Endothelial cell of umbilical vein (primary cell): ENCODE measurements around the gene ARMC8. TPM values are rescaled to one million over a fixed set of nuclear protein-coding genes. Genes with fewer than 3 reads are reported as not detected.

Experiments
- BruUV-seq: library from RNA; stranded (reverse); fragments of 400-500 nt; replicated peaks from 2 replicates; lab custom pipeline; 2021; lab: Mats Ljungman, UMichigan
- CTCF ChIA-PET: fragments of 300-600, 350-600 bp; sonication (Branson Sonifier 250); formaldehyde crosslinking; loops from one replicate; lab custom pipeline; 2021; ENCODE audit warnings: antibody characterized with exemption, inconsistent platforms; lab: Charles Lee
- POLR2A ChIA-PET: fragments of 300-600, 350-600 bp; sonication (Branson Sonifier 250); formaldehyde crosslinking; loops from one replicate; lab custom pipeline; 2021; ENCODE audit warnings: antibody characterized with exemption, inconsistent platforms; lab: Charles Lee
- DNase-seq: peaks from one replicate; pipeline ENCODE4 v3.0.0-alpha.2; 2011; ENCODE audit warnings: low read depth, low spot score
- FAIRE-seq: peaks from 2 replicates; lab custom pipeline; 2011; peaks lifted over from hg19 to GRCh38; lab: Jason Lieb, UNC
- H2AFZ ChIP-seq: 2 replicates; pipeline ENCODE4 v1.6.0; 2012; ENCODE audit warnings: low read depth, low read length, control low read depth, inconsistent platforms
- H3K27ac ChIP-seq: 2 replicates; pipeline ENCODE4 v1.5.1; 2011; ENCODE audit warnings: low read depth, mild to moderate bottlenecking, control low read depth, low read length, moderate library complexity; ENCODE audit not compliant: insufficient read depth
- H3K27me3 ChIP-seq, 2 experiments: 2 replicates each; pipeline versions ENCODE4 v1.6.0 to v1.6.1; 2011; ENCODE audit warnings: low read length in 2 of 2, mixed read lengths in 1 of 2; ENCODE audit not compliant: control insufficient read depth in 2 of 2, insufficient read depth in 2 of 2
- H3K36me3 ChIP-seq, 2 experiments: 2 replicates in 1 of 2; 3 replicates in 1 of 2; pipeline ENCODE4 v1.5.1; 2011; ENCODE audit warnings: low read length in 2 of 2, mild to moderate bottlenecking in 1 of 2, moderate library complexity in 1 of 2; ENCODE audit not compliant: control insufficient read depth in 2 of 2, insufficient read depth in 2 of 2; ENCODE audit errors: extremely low read depth in 1 of 2
- H3K4me1 ChIP-seq: 3 replicates; pipeline ENCODE4 v1.5.1; 2011; ENCODE audit warnings: mild to moderate bottlenecking, low read length; ENCODE audit not compliant: control insufficient read depth, insufficient read depth; ENCODE audit errors: extremely low read depth
- H3K4me2 ChIP-seq: 2 replicates; pipeline ENCODE4 v1.6.1; 2011; ENCODE audit warnings: low read length, control low read depth, mixed read lengths; ENCODE audit not compliant: insufficient read depth
- H3K4me3 ChIP-seq, 3 experiments: fragments of 200-600 bp in 1 of 3; sonication (generic), shearing (Covaris generic) in 1 of 3; replicated peaks in 1 of 3; 2 replicates each; pipeline ENCODE4 v1.5.1; 2011 to 2016; ENCODE audit warnings: control low read depth in 3 of 3, low read length in 3 of 3, mild to moderate bottlenecking in 2 of 3, inconsistent platforms in 1 of 3, low read depth in 1 of 3, moderate library complexity in 1 of 3; ENCODE audit not compliant: insufficient read depth in 1 of 3
- H3K79me2 ChIP-seq: 2 replicates; pipeline ENCODE4 v1.6.0; 2012; ENCODE audit warnings: low read length, inconsistent platforms; ENCODE audit not compliant: control insufficient read depth, insufficient read depth
- H3K9ac ChIP-seq: replicated peaks from 2 replicates; pipeline ENCODE3; 2011; ENCODE audit warnings: low read length, control low read depth; ENCODE audit not compliant: insufficient read depth; ENCODE audit errors: extremely low read depth
- H3K9me1 ChIP-seq: replicated peaks from 3 replicates; pipeline ENCODE4 v1.6.0; 2011; ENCODE audit warnings: mild to moderate bottlenecking, low read length; ENCODE audit not compliant: control insufficient read depth, insufficient read depth; ENCODE audit errors: extremely low read depth
- H3K9me3 ChIP-seq: replicated peaks from 2 replicates; pipeline ENCODE4 v1.5.1; 2012; ENCODE audit warnings: low read length, inconsistent platforms; ENCODE audit not compliant: control insufficient read depth, insufficient read depth
- H4K20me1 ChIP-seq: replicated peaks from 2 replicates; pipeline ENCODE3; 2011; ENCODE audit warnings: mild to moderate bottlenecking, low read length; ENCODE audit not compliant: control insufficient read depth, insufficient read depth; ENCODE audit errors: extremely low read depth
- CTCF ChIP-seq, 2 donors: IDR thresholded peaks; 1 replicate in 1 of 2; 2 replicates in 1 of 2; pipeline ENCODE4 v1.5.1; 2011; ENCODE audit warnings: low read length in 2 of 2, mild to moderate bottlenecking in 2 of 2, moderate library complexity in 2 of 2, control low read depth in 1 of 2, inconsistent platforms in 1 of 2, low read depth in 1 of 2; ENCODE audit not compliant: insufficient read depth in 1 of 2; ENCODE audit errors: extremely low read depth in 1 of 2
- EZH2 ChIP-seq: IDR thresholded peaks from 2 replicates; pipeline ENCODE4 v1.6.1; 2012; ENCODE audit warnings: borderline replicate concordance, low read depth, mild to moderate bottlenecking, moderate library complexity, low read length, inconsistent platforms; ENCODE audit not compliant: severe bottlenecking
- FOS ChIP-seq: IDR thresholded peaks from 2 replicates; pipeline ENCODE4 v1.6.1; 2011; ENCODE audit warnings: mild to moderate bottlenecking, low read length, moderate library complexity, borderline replicate concordance; ENCODE audit not compliant: insufficient read depth
- GATA2 ChIP-seq: IDR thresholded peaks from 2 replicates; pipeline ENCODE4 v1.7.0; 2011; ENCODE audit warnings: low read depth, mild to moderate bottlenecking, moderate library complexity, mixed read lengths, low read length; ENCODE audit not compliant: insufficient read length, insufficient read depth
- JUN ChIP-seq: IDR thresholded peaks from 2 replicates; pipeline ENCODE4 v1.6.1; 2011; ENCODE audit warnings: borderline replicate concordance, low read depth; ENCODE audit not compliant: insufficient read length, insufficient read depth
- MYC ChIP-seq: IDR thresholded peaks from one replicate; pipeline ENCODE4 v1.6.1; 2011; ENCODE audit warnings: mild to moderate bottlenecking, low read depth, low read length
- POLR2A ChIP-seq: IDR thresholded peaks from 2 replicates; pipeline ENCODE4 v1.6.1; 2012; ENCODE audit warnings: low read depth, mild to moderate bottlenecking, control low read depth, low read length
- POLR2AphosphoS5 ChIP-seq: IDR thresholded peaks from 2 replicates; pipeline ENCODE4 v1.6.1; 2012; ENCODE audit warnings: low read depth, mild to moderate bottlenecking, control low read depth, low read length, moderate library complexity; ENCODE audit not compliant: insufficient read depth
- dilution Hi-C: fragments of 300-500 bp; cut with MboI; formaldehyde crosslinking; loops from one replicate; pipeline ENCODE4 v1.15.0; 2019; ENCODE audit warnings: low sequenced_read_pairs; ENCODE audit not compliant: extremely low pct_ligation_motif_present
- intact Hi-C: fragments of 100-400 bp; cut with micrococcal nuclease; formaldehyde crosslinking; loops from one replicate; pipeline ENCODE4 v1.10.0; 2022
- polyA plus RNA-seq, 4 experiments: library from polyadenylated mRNA; depleted of rRNA in 3 of 4; stranded (reverse) in 3 of 4; unstranded in 1 of 4; fragments of >200 nt; gene quantifications; 2 replicates each; pipeline versions ENCODE4 v1.2.1 to v1.2.3, GENCODE V29; 2011 to 2012; ENCODE audit warnings: missing spikeins in 1 of 4
- total RNA-seq: library from RNA; stranded (reverse); gene quantifications from 2 replicates; pipeline ENCODE4 v1.2.3, GENCODE V29; 2021
- TF ChIP-seq, protein P1 (sequence below): IDR thresholded peaks from 2 replicates; pipeline ENCODE4 v1.6.1; 2011; ENCODE audit not compliant: insufficient read depth, insufficient read length

ARMC8 gene
- total and polyA plus RNA-seq, 2 donors (not counting 3 experiments of a cell fraction or from before 2014, with no cell fraction given): 39.6 to 46.0 TPM

DNA sequence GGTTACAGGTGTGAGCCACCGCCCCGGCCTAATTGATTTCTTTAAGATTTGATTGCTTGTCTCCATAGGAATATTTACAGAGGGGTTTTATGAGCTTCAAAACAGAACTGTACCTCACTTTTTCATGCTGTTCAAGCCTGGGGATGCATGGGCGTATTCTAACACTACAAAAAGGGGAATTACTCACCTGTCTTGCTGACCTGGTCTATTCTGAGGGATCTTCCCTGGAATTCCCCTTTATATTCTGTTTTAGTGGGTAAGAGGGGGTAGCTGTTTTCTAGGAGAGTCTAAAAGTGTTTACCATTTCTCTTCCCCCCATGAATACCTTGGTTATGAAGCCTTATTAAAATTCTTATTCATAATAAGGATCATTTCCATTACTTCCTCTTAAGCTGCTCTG lies 94.5 kb downstream of the ARMC8 start:
- no peak overlapping the region for H2AFZ ChIP-seq
- DNase-seq (no peak), FAIRE-seq (no peak)
- no peaks in the 10 kb centered on the region for H3K27me3 ChIP-seq
- H3K9me1 ChIP-seq: no peaks in the 10 kb centered on the region
- peaks cover 0 to 15% of the 10 kb centered on the region in 2 experiments for H3K36me3 ChIP-seq
- no peaks in the 10 kb centered on the region for H3K79me2 ChIP-seq
- CTCF ChIA-PET: interaction anchor here (3.0 kb wide), 1 partner anchor 11 kb away, joined by 11 read pairs; no protein-coding TSS in a partner anchor
- intact Hi-C loops: no loop called here
- H3K27ac ChIP-seq: no peak overlapping the region
- no peak overlapping the region for H3K4me3 ChIP-seq
- no peak overlapping the region for H3K4me2 ChIP-seq
- POLR2A ChIA-PET: no interaction called here
- no peaks in the 10 kb centered on the region for H3K4me1 ChIP-seq
- H3K9ac ChIP-seq: no peak overlapping the region
- BruUV-seq: no TSS peak
- dilution Hi-C loops: no loop called here
- H3K9me3 ChIP-seq: no peaks in the 10 kb centered on the region
- no peaks in the 10 kb centered on the region for H4K20me1 ChIP-seq
- no peak for TF ChIP-seq POLR2AphosphoS5
- no peak for TF ChIP-seq GATA2
- TF ChIP-seq POLR2A: no peak
- TF ChIP-seq EZH2: no peak
- TF ChIP-seq JUN: no peak
- no peak for TF ChIP-seq FOS
- TF ChIP-seq MYC: no peak
- TF ChIP-seq, protein P1, sequence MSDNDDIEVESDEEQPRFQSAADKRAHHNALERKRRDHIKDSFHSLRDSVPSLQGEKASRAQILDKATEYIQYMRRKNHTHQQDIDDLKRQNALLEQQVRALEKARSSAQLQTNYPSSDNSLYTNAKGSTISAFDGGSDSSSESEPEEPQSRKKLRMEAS: no peak
- TF ChIP-seq CTCF (IDR thresholded peaks at IDR 0.05; ENCODE audit: extremely low read depth in 1 of 2, insufficient read depth in 1 of 2, low read depth in 1 of 2, low read length in 2 of 2): no peak
